Ishikawa (cell line): ENCODE data around the gene LUZP2.

Experiments used
- CREB1 ChIP-seq: IDR thresholded peaks from 2 replicates; pipeline ENCODE4 v1.6.1; 2012; ENCODE audit warnings: low read depth
- RAD21 ChIP-seq: IDR thresholded peaks from 2 replicates; pipeline ENCODE4 v1.6.1; 2012; ENCODE audit warnings: low read depth

DNA sequence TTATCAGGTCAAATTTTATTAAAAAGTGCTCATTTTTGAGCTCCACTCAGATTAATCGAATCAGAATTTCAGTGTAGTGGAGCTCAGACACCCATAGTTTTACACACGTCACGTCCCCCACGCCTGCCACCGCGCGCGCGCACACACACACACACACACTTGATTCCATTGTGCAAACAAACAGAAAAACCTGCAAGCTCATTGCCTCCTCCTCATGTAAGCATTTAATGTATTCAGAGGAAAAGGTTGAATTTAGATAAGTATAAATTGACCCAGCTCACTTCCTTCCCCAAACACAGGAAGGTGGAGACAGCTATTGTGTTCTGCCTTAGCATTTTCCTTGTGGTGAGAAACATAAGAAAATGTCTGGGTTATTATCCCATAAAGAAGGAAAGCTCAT is 336.7 kb downstream of the LUZP2 start:
- TF ChIP-seq RAD21, result no peak
- no peak for TF ChIP-seq CREB1
